ENCODE data around the gene MALRD1. TPM values are rescaled to one million over a fixed set of nuclear protein-coding genes. Genes with fewer than 3 reads are reported as not detected.

MALRD1 gene
- total RNA-seq, 1 experiment from 2014 or later, result 0.86 TPM

- no TSS peak for BruUV-seq (replicated peaks)
- Histone ChIP-seq H3K4me3 (ENCODE audit: low read depth, low read length, poor library complexity, severe bottlenecking) (no peak overlapping the region), H3K27ac (ENCODE audit: low read depth, low read length, poor library complexity, severe bottlenecking) (no peak overlapping the region), H3K4me1 (ENCODE audit: insufficient read depth, low read length, poor library complexity, severe bottlenecking) (peaks cover 3% of the 10 kb centered on the region), H3K36me3 (ENCODE audit: insufficient read depth, low read length, poor library complexity, severe bottlenecking) (no peaks in the 10 kb centered on the region), H3K9me3 (ENCODE audit: low read depth, low read length, poor library complexity, severe bottlenecking) (no peaks in the 10 kb centered on the region), H3K27me3 (replicated peaks; ENCODE audit: insufficient read depth, low read depth, low read length, poor library complexity) (no peaks in the 10 kb centered on the region)
- DNase-seq (ENCODE audit: low spot score), result no peak
- intact Hi-C loops (cut with micrococcal nuclease; ENCODE audit: unreplicated experiment), result no loop called here
- CTCF ChIA-PET, result no interaction called here
- TF ChIP-seq EZH2 (IDR thresholded peaks at IDR 0.05; ENCODE audit: borderline replicate concordance, low read depth, low read length, poor library complexity, severe bottlenecking) (no peak), CTCF (conservative IDR thresholded peaks at IDR 0.05; ENCODE audit: low read depth, low read length) (no peak)
- POLR2A ChIA-PET (ENCODE audit: low non-redundant PET), result no interaction called here
These were observed 267.7 kb downstream of the MALRD1 start for GRCh38 chr10:19316204-19316870.

- ChIA-PET CTCF (no interaction called here), POLR2A (ENCODE audit: low non-redundant PET) (no interaction called here)
- no TSS peak for BruUV-seq (replicated peaks)
- H3K36me3 ChIP-seq (ENCODE audit: insufficient read depth, low read length, poor library complexity, severe bottlenecking), result no peaks in the 10 kb centered on the region
- intact Hi-C loops (cut with micrococcal nuclease; ENCODE audit: unreplicated experiment), result no loop called here
- no peak overlapping the region for H3K4me3 ChIP-seq (ENCODE audit: low read depth, low read length, poor library complexity, severe bottlenecking)
- DNase-seq (ENCODE audit: low spot score), result no peak
- peaks cover 19% of the 10 kb centered on the region for H3K4me1 ChIP-seq (ENCODE audit: insufficient read depth, low read length, poor library complexity, severe bottlenecking)
- no peak for TF ChIP-seq CTCF (conservative IDR thresholded peaks at IDR 0.05; ENCODE audit: low read depth, low read length)
- no peak for TF ChIP-seq EZH2 (IDR thresholded peaks at IDR 0.05; ENCODE audit: borderline replicate concordance, low read depth, low read length, poor library complexity, severe bottlenecking)
- H3K27me3 ChIP-seq (replicated peaks; ENCODE audit: insufficient read depth, low read depth, low read length, poor library complexity), result no peaks in the 10 kb centered on the region
- H3K27ac ChIP-seq (ENCODE audit: low read depth, low read length, poor library complexity, severe bottlenecking), result no peak overlapping the region
- H3K9me3 ChIP-seq (ENCODE audit: low read depth, low read length, poor library complexity, severe bottlenecking), result no peaks in the 10 kb centered on the region
These were observed 269.4 kb downstream of the MALRD1 start for GRCh38 chr10:19317952-19318351.

GRCh38 chr10:19325581-19325980, 277.0 kb downstream of the MALRD1 start:
- H3K4me1 ChIP-seq (ENCODE audit: insufficient read depth, low read length, poor library complexity, severe bottlenecking), result peaks cover 22% of the 10 kb centered on the region
- H3K27ac ChIP-seq (ENCODE audit: low read depth, low read length, poor library complexity, severe bottlenecking), result no peak overlapping the region
- TF ChIP-seq EZH2 (IDR thresholded peaks at IDR 0.05; ENCODE audit: borderline replicate concordance, low read depth, low read length, poor library complexity, severe bottlenecking) (no peak), CTCF (conservative IDR thresholded peaks at IDR 0.05; ENCODE audit: low read depth, low read length) (no peak)
- H3K4me3 ChIP-seq (ENCODE audit: low read depth, low read length, poor library complexity, severe bottlenecking), result no peak overlapping the region
- intact Hi-C loops (cut with micrococcal nuclease; ENCODE audit: unreplicated experiment), result no loop called here
- ChIA-PET CTCF (no interaction called here), POLR2A (ENCODE audit: low non-redundant PET) (no interaction called here)
- no peak for DNase-seq (ENCODE audit: low spot score)
- no peaks in the 10 kb centered on the region for H3K27me3 ChIP-seq (replicated peaks; ENCODE audit: insufficient read depth, low read depth, low read length, poor library complexity)
- no peaks in the 10 kb centered on the region for H3K36me3 ChIP-seq (ENCODE audit: insufficient read depth, low read length, poor library complexity, severe bottlenecking)
- no TSS peak for BruUV-seq (replicated peaks)
- no peaks in the 10 kb centered on the region for H3K9me3 ChIP-seq (ENCODE audit: low read depth, low read length, poor library complexity, severe bottlenecking)

Measured in A673 (cell line).